HEK293 (cell line): ENCODE results near the gene SMIM7.

Source experiments
- CTCF ChIA-PET: fragments of 350-600 bp; formaldehyde crosslinking; extraction: SDS; loops from one replicate; lab custom pipeline; 2021; ENCODE audit warnings: antibody characterized with exemption; lab: Yijun Ruan, JAX
- POLR2A ChIA-PET: fragments of 300-600 bp; formaldehyde crosslinking; extraction: SDS; loops from one replicate; lab custom pipeline; 2020; ENCODE audit warnings: antibody characterized with exemption, inconsistent platforms; lab: Yijun Ruan, JAX
- H3K27ac ChIP-seq: fragments of 200-500 bp; sonication (Bioruptor generic); 2 replicates; pipeline ENCODE4 v1.5.1; 2014; ENCODE audit warnings: low read depth, low read length, control low read depth, inconsistent platforms; ENCODE audit errors: extremely low read depth
- H3K36me3 ChIP-seq, 2 experiments: fragments of 200-500 bp in 1 of 2; sonication (Bioruptor generic) in 1 of 2; 1 replicate in 1 of 2; 2 replicates in 1 of 2; pipeline ENCODE4 v1.5.1; 2014 to 2017; ENCODE audit warnings: inconsistent platforms in 2 of 2, low read length in 2 of 2; ENCODE audit not compliant: control insufficient read depth in 2 of 2, insufficient read depth in 1 of 2
- H3K4me1 ChIP-seq: fragments of 200-500 bp; sonication (Bioruptor generic); 2 replicates; pipeline ENCODE4 v1.5.1; 2014; ENCODE audit warnings: mild to moderate bottlenecking, low read length, inconsistent platforms; ENCODE audit not compliant: control insufficient read depth, insufficient read depth
- H3K4me3 ChIP-seq: 2 replicates; pipeline ENCODE4 v1.5.1; 2011; ENCODE audit warnings: low read depth, mild to moderate bottlenecking, control low read depth, low read length, moderate library complexity
- H3K9me3 ChIP-seq: fragments of 200-500 bp; sonication (Bioruptor generic); 2 replicates; pipeline ENCODE4 v1.5.1; 2014; ENCODE audit warnings: low read depth, low read length, inconsistent platforms; ENCODE audit not compliant: control insufficient read depth, insufficient read depth
- HOXD13 ChIP-seq: sonication (generic); formaldehyde crosslinking; IDR thresholded peaks from 2 replicates; pipeline ENCODE4 v1.8.0; 2022; ENCODE audit warnings: missing genetic modification reagents, borderline replicate concordance
- KLF10 ChIP-seq: fragments of 450-650 bp; IDR thresholded peaks from 2 replicates; pipeline ENCODE4 v1.5.1; 2018; ENCODE audit warnings: missing biosample characterization, mild to moderate bottlenecking, missing genetic modification characterization
- SCRT1 ChIP-seq: fragments of 450-650 bp; formaldehyde crosslinking; IDR thresholded peaks from 2 replicates; pipeline ENCODE4 v1.5.1; 2016; ENCODE audit warnings: missing biosample characterization, missing genetic modification characterization, borderline replicate concordance
- SCRT2 ChIP-seq: fragments of 450-650 bp; formaldehyde crosslinking; IDR thresholded peaks from 2 replicates; pipeline ENCODE4 v1.5.1; 2016; ENCODE audit warnings: missing biosample characterization, missing genetic modification characterization
- TRIM28 ChIP-seq: IDR thresholded peaks from 2 replicates; pipeline ENCODE4 v1.6.1; 2011; ENCODE audit warnings: low read length, control low read depth, borderline replicate concordance
- YY2 ChIP-seq: fragments of 450-650 bp; formaldehyde crosslinking; IDR thresholded peaks from 2 replicates; pipeline ENCODE4 v1.5.1; 2016; ENCODE audit warnings: missing biosample characterization, missing genetic modification characterization
- ZBTB20 ChIP-seq: fragments of 450-650 bp; formaldehyde crosslinking; IDR thresholded peaks from 2 replicates; pipeline ENCODE4 v1.5.1; 2016; ENCODE audit warnings: missing biosample characterization, missing genetic modification characterization
- ZEB2 ChIP-seq: fragments of 450-650 bp; formaldehyde crosslinking; IDR thresholded peaks from 2 replicates; pipeline ENCODE4 v1.5.1; 2016; ENCODE audit warnings: missing biosample characterization, missing genetic modification characterization
- ZNF184 ChIP-seq: fragments of 450-650 bp; IDR thresholded peaks from 2 replicates; pipeline ENCODE4 v1.5.1; 2018; ENCODE audit warnings: missing biosample characterization, mild to moderate bottlenecking, missing genetic modification characterization
- ZNF19 ChIP-seq: fragments of 450-650 bp; formaldehyde crosslinking; IDR thresholded peaks from 2 replicates; pipeline ENCODE4; 2016; ENCODE audit warnings: missing biosample characterization, missing genetic modification characterization, low read depth
- ZNF341 ChIP-seq: fragments of 450-650 bp; formaldehyde crosslinking; IDR thresholded peaks from 2 replicates; pipeline ENCODE4; 2016; ENCODE audit warnings: low read depth, missing biosample characterization, missing genetic modification characterization
- ZNF514 ChIP-seq: fragments of 450-650 bp; formaldehyde crosslinking; IDR thresholded peaks from 2 replicates; pipeline ENCODE4 v1.5.1; 2016; ENCODE audit warnings: missing biosample characterization, missing genetic modification characterization
- ZNF585B ChIP-seq: fragments of 450-650 bp; formaldehyde crosslinking; IDR thresholded peaks from 2 replicates; pipeline ENCODE4 v1.5.1; 2016; ENCODE audit warnings: missing biosample characterization, missing genetic modification characterization
- ZNF776 ChIP-seq: fragments of 450-650 bp; formaldehyde crosslinking; IDR thresholded peaks from 2 replicates; pipeline ENCODE4 v1.5.0; 2017; ENCODE audit warnings: missing biosample characterization, missing genetic modification characterization, borderline replicate concordance
- ZNF837 ChIP-seq: fragments of 450-650 bp; formaldehyde crosslinking; IDR thresholded peaks from 2 replicates; pipeline ENCODE4 v1.5.1; 2016; ENCODE audit warnings: missing biosample characterization, missing genetic modification characterization
- TF ChIP-seq, protein P1 (sequence below): fragments of 450-650 bp; formaldehyde crosslinking; IDR thresholded peaks from 2 replicates; pipeline ENCODE4 v1.5.1; 2016; ENCODE audit warnings: missing biosample characterization, missing genetic modification characterization
- TF ChIP-seq, protein P2 (sequence below): fragments of 450-650 bp; formaldehyde crosslinking; IDR thresholded peaks from 2 replicates; pipeline ENCODE4 v1.5.1; 2017; ENCODE audit warnings: missing biosample characterization, missing genetic modification characterization
- TF ChIP-seq, protein P3 (sequence below): fragments of 450-650 bp; formaldehyde crosslinking; IDR thresholded peaks from 2 replicates; pipeline ENCODE4 v1.5.1; 2017; ENCODE audit warnings: missing biosample characterization, mild to moderate bottlenecking, missing genetic modification characterization, moderate library complexity
- TF ChIP-seq, protein P4 (sequence below): fragments of 450-650 bp; formaldehyde crosslinking; IDR thresholded peaks from 2 replicates; pipeline ENCODE4 v1.5.1; 2016; ENCODE audit warnings: missing biosample characterization, missing genetic modification characterization

Gene SMIM7

DNA sequence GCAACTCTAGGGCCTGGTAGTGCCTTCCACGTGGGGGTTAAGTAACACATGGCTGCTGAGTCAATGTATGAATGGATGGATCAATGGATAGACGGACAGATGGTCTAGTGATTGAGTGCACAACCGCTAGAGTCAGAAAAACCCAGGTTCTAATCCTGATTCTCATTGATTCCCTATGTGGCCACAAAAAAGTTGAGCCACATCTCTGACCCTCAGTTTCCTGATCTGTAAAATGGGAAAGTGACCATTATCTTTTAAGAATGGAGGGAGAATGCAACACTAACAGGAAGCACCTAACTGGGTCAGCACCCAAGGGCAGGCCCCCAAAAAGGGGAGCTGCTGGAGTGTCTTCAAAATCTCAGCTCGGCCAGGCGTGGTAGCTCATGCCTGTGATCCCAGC lies 2.6 kb downstream of the SMIM7 start (continued):
- TF ChIP-seq, protein P1, sequence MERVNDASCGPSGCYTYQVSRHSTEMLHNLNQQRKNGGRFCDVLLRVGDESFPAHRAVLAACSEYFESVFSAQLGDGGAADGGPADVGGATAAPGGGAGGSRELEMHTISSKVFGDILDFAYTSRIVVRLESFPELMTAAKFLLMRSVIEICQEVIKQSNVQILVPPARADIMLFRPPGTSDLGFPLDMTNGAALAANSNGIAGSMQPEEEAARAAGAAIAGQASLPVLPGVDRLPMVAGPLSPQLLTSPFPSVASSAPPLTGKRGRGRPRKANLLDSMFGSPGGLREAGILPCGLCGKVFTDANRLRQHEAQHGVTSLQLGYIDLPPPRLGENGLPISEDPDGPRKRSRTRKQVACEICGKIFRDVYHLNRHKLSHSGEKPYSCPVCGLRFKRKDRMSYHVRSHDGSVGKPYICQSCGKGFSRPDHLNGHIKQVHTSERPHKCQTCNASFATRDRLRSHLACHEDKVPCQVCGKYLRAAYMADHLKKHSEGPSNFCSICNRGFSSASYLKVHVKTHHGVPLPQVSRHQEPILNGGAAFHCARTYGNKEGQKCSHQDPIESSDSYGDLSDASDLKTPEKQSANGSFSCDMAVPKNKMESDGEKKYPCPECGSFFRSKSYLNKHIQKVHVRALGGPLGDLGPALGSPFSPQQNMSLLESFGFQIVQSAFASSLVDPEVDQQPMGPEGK = no peak
- TF ChIP-seq, all 188 proteins: peak for 0

DNA sequence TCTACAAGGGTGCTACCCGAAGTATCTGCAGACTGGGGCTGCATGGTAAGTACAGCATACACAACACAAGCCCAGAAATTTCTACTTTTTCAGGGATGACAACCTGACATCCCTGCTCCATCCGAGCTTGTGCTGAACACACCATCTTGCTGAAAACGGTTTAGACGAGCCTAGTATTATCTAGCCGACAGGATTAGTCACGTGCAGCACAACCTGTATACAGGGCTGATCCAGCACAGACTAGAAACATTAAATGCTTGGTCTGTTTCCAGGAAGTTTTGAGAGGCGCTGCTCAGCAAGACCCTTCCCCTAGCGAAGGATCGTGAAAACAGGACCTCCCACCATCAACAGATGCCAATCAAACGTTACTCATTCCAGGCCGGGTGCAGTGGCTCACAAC lies 4.2 kb downstream of the SMIM7 start:
- Histone ChIP-seq H3K27ac (no peak overlapping the region), H3K4me3 (no peak overlapping the region), H3K9me3 (no peaks in the 10 kb centered on the region), H3K4me1 (no peaks in the 10 kb centered on the region), H3K36me3 (peaks cover 16 to 79% of the 10 kb centered on the region in 2 experiments)
- ChIA-PET POLR2A (interaction anchor here (1.5 kb wide), 1 partner anchor 28 kb away, joined by 5 read pairs; the partner anchor contains the start of gene MED26), CTCF (no interaction called here)
- TF ChIP-seq YY2 = no peak
- TF ChIP-seq, protein P2, sequence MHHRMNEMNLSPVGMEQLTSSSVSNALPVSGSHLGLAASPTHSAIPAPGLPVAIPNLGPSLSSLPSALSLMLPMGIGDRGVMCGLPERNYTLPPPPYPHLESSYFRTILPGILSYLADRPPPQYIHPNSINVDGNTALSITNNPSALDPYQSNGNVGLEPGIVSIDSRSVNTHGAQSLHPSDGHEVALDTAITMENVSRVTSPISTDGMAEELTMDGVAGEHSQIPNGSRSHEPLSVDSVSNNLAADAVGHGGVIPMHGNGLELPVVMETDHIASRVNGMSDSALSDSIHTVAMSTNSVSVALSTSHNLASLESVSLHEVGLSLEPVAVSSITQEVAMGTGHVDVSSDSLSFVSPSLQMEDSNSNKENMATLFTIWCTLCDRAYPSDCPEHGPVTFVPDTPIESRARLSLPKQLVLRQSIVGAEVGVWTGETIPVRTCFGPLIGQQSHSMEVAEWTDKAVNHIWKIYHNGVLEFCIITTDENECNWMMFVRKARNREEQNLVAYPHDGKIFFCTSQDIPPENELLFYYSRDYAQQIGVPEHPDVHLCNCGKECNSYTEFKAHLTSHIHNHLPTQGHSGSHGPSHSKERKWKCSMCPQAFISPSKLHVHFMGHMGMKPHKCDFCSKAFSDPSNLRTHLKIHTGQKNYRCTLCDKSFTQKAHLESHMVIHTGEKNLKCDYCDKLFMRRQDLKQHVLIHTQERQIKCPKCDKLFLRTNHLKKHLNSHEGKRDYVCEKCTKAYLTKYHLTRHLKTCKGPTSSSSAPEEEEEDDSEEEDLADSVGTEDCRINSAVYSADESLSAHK (tag by site-specific recombination) = no peak
- TF ChIP-seq HOXD13 (CRISPR knock-in tag) = no peak
- TF ChIP-seq ZNF837 = no peak
- TF ChIP-seq SCRT2 (tag by site-specific recombination) = no peak
- no peak for TF ChIP-seq ZNF514 (tag by site-specific recombination)
- TF ChIP-seq SCRT1 (tag by site-specific recombination) = no peak
- TF ChIP-seq TRIM28 = no peak
- no peak for TF ChIP-seq ZNF585B
- TF ChIP-seq ZEB2 (tag by site-specific recombination) = no peak
- TF ChIP-seq KLF10 (tag by site-specific recombination) = no peak
- TF ChIP-seq ZBTB20 (tag by site-specific recombination) = no peak
- no peak for TF ChIP-seq ZNF184
- no peak for TF ChIP-seq ZNF341 (tag by site-specific recombination)
- TF ChIP-seq ZNF19 = no peak
- TF ChIP-seq, protein P3, sequence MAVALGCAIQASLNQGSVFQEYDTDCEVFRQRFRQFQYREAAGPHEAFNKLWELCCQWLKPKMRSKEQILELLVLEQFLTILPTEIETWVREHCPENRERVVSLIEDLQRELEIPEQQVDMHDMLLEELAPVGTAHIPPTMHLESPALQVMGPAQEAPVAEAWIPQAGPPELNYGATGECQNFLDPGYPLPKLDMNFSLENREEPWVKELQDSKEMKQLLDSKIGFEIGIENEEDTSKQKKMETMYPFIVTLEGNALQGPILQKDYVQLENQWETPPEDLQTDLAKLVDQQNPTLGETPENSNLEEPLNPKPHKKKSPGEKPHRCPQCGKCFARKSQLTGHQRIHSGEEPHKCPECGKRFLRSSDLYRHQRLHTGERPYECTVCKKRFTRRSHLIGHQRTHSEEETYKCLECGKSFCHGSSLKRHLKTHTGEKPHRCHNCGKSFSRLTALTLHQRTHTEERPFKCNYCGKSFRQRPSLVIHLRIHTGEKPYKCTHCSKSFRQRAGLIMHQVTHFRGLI (tag by site-specific recombination) = no peak
- TF ChIP-seq ZNF776 (tag by site-specific recombination) = no peak
- TF ChIP-seq, protein P4, sequence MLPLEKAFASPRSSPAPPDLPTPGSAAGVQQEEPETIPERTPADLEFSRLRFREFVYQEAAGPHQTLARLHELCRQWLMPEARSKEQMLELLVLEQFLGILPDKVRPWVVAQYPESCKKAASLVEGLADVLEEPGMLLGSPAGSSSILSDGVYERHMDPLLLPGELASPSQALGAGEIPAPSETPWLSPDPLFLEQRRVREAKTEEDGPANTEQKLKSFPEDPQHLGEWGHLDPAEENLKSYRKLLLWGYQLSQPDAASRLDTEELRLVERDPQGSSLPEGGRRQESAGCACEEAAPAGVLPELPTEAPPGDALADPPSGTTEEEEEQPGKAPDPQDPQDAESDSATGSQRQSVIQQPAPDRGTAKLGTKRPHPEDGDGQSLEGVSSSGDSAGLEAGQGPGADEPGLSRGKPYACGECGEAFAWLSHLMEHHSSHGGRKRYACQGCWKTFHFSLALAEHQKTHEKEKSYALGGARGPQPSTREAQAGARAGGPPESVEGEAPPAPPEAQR = no peak
